RCC 7860 (cell line): ENCODE measurements around the gene RAB11FIP3.
A peak's percentile ranks its signal among the peaks of the same experiment; 100 is the strongest.
"Not testable (repeated sequence)": the region's sequence is repeated elsewhere in the genome, so short reads cannot be mapped to it uniquely, and the experiment has no call there.

Source experiments
- DNase-seq: peaks from one replicate; pipeline ENCODE4 v3.0.0-alpha.2; 2015; ENCODE audit warnings: low spot score
- FAIRE-seq: peaks from 2 replicates; lab custom pipeline; 2012; peaks lifted over from hg19 to GRCh38; lab: Jason Lieb, UNC

RAB11FIP3 gene

DNA sequence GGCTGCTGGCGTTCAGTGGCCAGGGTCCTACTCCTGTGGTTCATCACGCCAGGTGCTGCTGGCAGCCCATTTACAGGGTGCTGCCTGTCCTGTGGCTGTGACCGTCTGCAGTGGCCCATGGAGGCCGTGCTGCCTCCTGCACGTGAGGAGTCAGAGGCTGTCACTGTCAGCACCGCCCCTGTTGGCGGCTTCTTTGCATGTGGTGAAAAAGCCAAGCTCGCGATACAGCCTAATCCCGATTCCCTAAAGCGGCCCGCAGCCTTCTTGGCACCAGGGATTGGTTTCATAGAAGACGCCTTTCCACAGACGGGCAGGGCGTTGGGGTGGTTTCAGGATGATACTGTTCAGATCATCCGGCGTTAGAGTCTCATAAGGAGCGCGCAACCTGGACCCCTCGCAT is 35.3 kb downstream of the RAB11FIP3 start:
- FAIRE-seq (no peak), DNase-seq (no peak)

DNA sequence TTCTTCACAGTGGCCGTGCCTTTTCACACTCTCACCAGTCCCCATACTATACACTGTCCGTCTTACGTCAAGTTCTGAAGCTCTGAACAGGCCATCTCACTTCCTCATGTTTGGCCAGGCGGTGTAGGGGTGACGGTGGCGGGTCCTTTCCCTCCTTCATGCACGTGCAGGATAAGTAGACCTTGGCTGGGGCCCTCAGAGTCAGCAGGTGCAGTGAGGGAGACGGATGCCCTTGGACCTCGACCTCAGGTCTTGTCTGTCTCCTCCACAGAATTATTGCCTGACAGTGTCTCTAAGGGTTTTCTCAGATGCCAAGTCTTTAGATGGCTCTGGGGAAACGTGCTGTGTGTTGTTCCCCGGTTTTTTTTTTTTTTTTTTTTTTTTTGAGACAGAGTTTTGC is 37.6 kb downstream of the RAB11FIP3 start:
- no peak for FAIRE-seq
- no peak for DNase-seq

DNA sequence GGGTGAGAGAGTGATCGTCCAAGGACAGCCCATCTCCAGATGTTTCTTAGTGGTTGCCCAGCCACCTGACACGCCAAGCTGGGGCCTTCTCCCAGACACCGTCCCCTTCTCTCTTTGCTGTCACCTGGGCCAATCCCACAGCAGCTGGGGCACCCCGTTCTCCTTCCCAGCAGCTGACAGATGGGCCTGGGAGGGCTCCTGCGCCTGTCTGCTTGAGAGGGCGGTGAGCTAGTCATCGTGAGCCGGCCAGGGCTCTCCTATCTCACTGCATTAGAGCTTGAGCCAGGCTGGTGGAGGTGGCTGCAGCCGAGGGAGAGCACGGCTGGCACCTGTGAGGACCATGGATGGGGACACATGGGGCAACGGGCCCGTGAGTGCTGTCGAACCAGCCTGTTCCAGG is 41.2 kb downstream of the RAB11FIP3 start:
- FAIRE-seq (no peak), DNase-seq (no peak)

DNA sequence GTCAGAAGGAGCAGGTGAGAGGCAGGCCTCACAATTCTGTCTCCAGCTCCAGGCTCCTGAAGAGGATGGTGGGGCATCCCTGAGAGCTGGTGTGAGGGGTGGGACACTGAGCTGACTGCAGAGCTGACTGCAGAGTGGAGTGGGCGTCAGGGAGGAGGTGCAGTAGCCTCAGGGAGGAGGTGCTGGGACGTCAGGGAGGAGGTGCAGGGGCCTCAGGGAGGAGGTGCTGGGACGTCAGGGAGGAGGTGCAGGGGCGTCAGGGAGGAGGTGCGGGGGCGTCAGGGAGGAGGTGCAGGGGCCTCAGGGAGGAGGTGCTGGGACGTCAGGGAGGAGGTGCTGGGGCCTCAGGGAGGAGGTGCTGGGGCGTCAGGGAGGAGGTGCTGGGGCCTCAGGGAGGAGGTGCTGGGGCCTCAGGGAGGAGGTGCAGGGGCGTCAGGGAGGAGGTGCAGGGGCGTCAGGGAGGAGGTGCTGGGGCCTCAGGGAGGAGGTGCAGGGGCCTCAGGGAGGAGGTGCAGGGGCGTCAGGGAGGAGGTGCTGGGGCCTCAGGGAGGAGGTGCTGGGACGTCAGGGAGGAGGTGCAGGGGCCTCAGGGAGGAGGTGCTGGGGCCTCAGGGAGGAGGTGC is 41.9 kb downstream of the RAB11FIP3 start:
- FAIRE-seq, DNase-seq: not testable (repeated sequence)

DNA sequence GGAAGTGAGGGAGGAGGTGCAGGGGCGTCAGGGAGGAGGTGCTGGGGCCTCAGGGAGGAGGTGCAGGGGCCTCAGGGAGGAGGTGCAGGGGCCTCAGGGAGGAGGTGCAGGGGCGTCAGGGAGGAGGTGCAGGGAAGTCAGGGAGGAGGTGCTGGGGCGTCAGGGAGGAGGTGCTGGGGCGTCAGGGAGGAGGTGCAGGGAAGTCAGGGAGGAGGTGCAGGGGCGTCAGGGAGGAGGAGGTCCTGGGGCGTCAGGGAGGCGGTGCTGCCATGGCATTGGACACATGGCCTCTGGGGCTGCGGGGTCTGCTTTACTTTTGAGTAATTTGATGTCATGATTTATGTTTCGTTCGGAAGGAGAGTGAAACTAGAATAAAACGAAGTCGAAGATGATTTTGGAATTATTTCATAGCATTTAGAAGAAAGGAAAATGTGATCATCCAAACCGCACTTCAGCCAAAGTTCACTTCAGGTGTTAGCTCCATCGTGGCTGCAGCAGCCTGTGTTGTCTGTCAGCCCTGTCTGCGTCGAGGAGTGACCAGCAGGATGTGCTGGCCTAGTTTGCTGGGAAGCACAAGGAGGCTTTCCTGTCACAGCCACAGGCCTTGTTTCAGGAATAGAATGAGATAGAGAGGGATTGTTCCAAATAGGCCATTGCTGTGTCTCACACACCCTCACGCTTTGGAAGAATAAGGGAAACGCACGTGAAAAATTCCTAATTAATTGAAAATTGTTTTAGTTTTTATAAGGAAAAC is 42.8 kb downstream of the RAB11FIP3 start:
- DNase-seq, result no peak
- no peak for FAIRE-seq

DNA sequence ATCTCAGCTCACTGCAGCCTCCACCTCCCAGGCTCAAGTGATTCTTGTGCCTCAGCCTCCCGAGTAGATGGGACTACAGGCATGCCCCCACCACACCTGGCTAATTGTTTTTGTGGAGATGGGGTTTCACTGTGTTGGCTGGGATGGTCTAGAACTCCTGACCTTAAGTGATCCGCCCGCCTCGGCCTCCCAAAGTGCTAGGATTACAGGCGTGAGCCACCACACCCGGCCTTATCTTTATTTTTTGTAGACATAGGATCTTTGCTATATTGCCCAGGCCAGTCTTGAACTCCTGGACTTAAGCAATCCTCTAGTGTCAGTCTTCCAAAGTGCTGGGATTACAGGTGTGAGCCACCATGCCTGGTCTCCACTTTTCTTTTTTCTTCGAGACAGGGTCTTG is 44.0 kb downstream of the RAB11FIP3 start:
- not testable (repeated sequence) for DNase-seq, FAIRE-seq

DNA sequence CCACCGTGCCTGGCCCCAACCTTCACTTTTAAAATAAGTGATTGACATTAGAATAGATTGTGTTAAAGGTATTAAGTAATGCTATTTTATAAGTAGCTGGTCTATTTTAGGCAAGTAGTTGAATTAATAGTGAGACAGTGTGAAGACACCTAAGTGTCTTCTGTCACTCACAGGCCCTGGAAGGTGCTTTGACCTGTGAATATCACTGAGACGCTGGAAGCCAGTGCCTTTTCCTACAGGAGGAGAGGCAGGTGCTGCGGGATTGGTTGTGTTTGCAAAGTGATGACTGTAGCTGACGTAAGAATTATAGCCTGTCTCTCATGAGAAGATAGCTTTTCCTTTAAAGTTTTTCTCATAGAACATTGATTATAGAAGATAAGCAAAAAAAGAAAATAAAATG is 45.0 kb downstream of the RAB11FIP3 start:
- FAIRE-seq, result no peak

DNA sequence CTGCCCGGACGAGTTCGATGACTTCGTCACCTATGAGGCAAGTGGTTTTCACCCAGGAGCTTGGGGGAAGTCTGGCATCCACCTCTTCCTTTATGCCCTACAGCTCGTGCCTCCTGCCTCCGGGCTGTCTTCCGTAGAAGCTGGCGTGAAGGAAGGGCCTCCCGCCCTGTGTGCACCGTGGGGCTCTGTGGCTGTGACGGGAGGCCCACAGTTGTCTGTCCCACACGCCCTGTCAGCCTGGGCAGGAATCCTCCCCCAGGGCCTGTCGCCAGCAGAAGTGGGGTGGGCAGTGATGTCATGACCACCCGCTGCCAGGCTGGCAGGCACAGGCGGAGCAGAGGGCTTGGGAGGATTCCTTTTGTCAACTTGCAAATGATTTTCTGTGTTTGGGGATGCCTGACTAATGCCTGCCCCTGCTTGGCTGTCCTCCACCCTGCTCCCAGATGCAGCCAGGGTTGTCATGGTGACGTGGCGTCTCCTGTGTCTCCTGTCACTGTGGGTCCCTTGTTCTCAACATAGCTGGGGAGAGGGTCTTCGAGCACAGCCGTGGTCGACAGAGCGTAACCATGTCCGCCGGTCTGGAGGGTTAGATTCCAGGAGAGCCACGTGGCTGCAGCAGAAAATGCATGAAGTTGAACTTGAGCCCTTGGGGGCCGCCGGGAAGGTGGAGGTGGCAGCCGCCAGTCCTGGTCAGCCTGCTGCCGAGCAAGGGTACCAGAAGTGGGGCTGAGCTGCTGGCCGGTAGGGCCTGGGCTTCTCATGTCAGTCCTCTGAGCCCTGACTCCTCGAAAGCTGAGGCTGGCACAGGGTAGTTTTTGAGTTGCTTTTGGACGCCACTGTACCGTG is 46.1 kb downstream of the RAB11FIP3 start:
- peak; percentile 93 for DNase-seq
- FAIRE-seq, result peak; percentile 79

More for the DNA sequence above, 45.0 kb downstream of the RAB11FIP3 start:
- DNase-seq, result no peak

DNA sequence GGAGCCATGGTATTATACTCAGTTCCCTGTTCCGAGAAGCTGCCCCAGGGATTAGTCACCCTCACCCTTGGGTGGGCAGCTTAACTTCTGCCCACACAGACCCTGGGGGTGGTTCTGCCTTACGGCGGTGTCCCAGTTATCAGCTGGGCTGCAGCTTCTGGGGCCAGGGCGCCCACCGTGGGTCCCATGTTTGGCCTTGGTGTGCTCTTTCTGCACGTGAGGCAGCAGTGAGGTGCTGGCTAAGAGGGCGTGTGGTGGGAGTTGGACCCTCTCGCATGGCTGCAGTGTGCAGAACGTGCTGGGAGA is 46.7 kb downstream of the RAB11FIP3 start:
- no peak for DNase-seq
- FAIRE-seq, result no peak

DNA sequence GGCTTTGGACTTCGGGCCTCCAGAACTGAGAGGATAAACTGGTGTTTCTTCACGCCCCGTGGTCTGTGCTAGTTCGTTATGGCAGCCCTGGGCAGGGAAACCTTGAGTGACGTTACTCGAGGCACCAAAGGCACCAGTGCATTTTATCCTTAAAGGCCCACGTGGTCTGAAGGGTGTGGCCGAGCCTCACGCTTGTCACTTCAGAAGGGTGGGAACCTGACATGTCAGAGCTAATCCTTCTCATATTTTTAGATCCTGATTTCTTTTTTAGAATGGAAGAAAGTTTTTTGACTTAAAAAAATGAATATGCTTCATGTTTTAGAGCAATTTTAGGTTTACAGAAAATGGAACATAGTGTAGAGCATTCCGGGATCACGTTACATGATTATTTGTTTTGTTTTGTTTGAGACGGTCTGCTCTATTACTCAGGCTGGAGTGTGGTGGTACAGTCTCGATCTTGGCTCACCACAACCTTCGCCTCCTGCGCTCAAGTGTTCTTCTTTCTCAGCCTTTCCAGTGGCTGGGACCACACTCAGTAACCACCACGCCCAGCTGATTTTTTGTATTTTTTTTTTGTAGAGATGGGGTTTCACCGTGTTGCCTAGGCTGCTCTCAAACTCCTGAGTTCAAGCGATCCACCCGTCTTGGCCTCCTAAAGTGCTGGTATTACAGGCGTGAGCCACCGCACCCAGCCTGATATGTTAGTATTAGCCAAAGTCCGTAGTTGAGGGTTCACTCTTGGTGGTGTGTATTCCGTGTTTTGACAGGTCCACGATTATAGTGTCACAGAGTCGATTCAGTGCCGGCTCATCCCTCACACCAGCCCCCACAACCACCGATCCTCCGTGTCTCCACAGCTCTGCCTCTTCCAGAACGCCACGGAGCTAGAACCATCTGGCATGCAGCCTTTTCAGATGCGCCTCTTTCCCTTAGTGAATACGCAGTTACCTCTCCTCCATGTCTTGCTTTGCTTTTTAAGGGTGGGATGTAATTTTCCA is 47.9 kb downstream of the RAB11FIP3 start:
- no peak for DNase-seq
- FAIRE-seq, result no peak

DNA sequence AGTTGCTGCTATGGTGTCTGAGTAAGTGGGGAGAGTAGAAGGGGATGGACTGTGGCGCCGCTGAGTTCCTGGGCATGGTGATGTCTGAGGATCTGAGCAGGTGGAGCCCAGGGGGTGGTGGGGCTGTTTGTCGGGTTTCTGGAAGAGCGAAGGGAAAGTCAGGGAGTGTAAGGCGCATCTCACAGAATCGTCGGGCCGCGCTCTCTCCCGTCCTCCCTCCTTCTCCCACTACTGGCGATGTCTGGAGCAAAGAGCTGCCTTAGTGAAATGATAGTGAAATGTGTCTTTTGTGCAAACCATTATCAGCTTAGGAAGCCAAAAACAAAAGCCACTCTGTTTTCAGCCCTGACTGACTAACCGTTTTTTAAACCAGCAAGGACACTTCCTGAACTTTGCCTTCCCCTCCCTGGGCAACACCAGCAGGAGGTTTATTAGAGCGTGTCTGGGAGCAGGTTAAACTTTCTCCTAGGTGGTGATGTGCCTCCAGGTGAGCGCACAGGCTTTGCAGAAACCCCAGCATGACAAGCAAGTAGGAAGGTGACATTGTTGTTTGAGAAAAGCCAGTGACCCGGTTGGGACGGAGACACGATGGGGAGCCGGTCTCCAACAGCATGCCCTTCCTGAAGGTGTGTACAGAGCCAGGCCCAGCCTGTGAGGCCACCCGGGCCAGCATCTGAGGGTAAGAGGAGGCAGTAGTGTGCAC is 49.1 kb downstream of the RAB11FIP3 start:
- FAIRE-seq, result no peak
- DNase-seq, result no peak

DNA sequence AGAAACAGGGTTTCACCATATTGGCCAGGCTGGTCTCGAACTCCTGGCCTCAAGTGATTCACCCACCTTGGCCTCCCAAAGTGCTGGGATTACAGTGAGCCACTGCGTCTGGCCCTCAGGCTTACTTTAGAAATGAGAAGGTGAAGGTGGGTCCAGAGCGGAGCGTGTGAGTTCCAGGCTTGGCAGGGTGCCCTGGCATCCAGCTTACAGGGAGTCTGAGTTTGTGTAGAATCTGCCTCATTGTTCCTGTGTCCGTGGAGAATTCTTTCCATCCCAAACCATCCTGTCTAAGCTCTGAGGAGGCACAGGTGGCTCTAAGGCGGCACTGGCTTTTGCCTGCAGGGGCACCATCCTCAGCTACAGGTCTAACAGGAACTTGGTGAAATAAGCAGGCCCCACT is 50.6 kb downstream of the RAB11FIP3 start:
- DNase-seq (no peak), FAIRE-seq (no peak)

DNA sequence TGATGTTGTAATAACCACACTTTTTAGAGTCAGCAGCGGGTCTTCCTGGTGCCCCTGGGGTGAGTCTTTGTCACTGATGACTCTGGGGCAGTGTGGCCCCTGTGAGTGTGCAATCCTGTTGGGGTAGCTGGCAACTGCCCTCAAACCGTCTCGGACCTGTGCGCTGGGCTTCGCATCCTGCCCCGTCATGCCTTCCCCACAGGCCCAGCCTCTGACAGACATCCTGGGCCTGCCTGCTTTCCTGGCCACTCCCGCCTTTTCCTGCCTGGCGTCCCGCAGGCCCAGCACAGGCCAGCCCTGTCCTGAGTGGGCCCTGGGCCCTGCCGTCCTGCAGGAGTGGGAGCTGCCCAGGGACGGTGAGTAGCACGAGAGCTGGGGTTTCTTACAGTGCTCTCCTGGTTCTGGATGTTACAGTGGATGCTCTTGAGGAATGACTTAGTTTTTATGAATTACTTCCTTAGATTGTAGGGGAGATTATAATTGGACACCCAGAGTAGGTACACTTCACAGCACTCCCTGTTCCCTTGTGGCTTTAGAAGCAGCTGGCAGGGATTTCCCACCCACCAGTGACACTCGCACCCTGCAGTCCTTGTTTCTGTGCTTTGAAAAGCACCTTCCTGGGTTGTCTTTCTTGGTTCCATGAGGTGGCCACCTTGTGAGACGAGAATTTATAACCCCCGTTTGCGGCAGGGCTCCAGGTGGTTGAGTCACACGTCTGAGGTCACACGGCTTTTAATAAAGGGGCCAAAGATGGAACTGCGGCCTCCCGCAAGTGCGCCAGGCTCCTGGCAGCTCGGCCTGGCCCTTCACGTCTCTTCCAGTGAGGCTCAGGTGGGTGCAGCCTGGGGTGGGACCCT is 52.1 kb downstream of the RAB11FIP3 start:
- FAIRE-seq (peak; percentile 81), DNase-seq (peak; percentile 86)

DNA sequence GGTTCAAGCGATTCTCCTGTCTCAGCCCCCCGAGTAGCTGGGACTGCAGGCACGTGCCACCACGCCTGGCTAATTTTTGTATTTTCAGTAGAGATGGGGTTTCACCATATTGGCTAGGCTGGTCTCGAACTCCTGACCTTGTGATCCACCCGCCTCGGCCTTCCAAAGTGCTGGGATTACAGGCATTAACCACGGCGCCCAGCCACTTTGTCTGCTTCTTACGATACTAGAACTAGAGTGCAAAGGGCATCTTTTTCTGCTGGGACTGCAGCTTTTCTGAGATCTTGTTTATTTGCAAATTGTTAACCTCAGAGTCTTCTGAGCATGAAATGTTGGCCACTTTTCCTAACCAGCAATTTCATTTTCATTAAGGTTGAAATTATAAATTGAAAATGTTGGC is 52.8 kb downstream of the RAB11FIP3 start:
- FAIRE-seq, DNase-seq: not testable (repeated sequence)

DNA sequence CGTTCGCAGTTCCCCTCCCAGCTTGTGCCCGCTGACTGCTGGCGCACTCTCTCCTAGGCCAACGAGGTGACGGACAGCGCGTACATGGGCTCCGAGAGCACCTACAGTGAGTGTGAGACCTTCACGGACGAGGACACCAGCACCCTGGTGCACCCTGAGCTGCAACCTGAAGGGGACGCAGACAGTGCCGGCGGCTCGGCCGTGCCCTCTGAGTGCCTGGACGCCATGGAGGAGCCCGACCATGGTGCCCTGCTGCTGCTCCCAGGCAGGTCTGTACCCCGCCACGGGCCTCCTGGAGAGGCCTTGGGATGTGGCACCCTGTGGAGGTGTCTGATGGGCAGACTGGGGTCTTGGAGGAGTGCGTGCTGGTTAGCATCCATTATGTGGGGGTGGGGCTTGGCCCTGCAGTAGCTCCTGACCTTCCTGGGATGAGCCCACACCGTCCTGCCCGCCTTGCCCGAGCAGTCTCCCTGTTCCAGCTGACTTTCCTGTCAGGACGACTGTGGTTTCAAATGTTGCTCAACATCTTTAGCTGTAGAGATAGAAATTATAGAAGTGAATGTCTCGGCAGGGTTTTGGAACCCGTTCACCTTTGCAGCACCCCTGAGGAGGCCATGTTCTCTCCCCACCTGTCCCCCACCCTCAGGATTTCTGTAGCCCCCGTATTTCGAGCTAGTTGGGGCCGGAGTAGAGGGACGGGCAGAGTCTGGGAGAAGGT is 57.2 kb downstream of the RAB11FIP3 start:
- FAIRE-seq (no peak), DNase-seq (no peak)

DNA sequence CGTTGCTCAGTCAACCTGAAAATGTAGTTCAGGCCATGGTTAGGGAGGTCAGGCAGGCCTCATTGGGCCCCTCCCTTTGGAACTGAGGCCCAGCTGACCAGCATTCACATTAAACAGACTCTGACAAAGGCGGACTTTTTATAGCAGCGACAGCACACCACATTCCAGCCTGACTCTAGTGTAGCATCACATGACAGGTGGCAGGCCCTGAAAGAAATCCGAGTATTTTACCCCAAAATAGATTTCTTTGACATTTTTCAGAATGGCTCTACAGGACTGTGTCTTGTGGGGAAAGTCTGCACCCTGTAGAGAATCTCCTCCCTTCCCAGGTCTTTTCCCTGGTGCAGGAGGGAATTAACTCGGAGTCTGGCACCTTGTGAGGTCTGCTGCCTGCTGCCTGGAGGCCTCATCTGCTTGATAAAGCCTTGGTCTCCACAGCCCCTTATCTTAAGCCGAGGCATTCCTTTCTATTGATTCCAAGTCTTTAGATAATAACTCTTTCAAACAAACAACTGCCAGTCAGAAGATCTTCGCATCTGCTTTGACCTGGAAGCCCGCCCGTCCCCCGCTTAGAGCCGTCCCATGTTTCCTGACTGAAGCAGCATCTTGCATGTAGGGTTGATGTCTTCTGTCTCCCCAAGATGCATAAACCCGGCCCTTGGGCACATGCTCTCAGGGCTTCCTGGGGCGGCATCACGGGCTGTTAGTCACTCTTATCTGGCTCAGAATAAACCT is 58.1 kb downstream of the RAB11FIP3 start:
- DNase-seq (no peak), FAIRE-seq (no peak)

DNA sequence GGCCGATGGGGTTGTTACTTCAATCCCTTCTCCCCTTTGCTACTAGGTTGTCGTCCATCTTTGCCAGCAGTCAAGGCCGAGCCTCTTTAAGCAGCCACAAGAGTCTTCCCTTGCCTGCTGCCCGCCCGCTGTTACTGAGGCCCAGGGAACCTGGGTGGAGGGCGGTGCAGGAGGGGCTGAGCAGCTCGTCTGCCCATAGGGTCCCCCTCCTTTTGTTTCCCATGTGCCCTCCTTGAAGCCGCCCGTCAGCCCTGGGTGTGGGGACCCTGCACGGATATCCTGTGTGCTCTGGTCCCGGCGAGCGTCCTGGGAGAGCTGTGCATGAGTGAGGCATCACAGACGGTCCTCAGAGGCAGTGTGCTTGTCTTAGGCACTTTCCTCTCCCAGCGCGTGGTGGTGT is 64.2 kb downstream of the RAB11FIP3 start:
- no peak for FAIRE-seq
- no peak for DNase-seq

DNA sequence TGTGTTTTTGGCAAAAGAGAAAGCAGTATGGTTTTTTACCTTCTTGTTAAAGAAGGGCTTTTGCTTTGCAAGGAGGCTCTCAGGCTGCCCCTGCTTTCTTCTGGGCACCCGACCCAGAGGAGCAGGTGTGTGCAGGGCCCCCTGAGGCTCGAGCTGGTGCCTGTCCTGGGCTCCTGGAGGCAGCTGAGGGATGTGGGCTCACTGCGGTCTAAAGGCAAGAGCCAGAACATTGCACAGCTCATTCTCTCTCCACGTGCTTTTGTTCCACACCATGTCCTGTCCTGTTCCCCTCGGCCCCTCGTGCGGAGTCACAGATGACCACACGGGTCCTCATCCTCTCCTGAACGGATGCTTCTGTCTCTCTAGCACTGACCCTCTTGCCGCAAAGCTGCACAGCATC is 65.3 kb downstream of the RAB11FIP3 start:
- DNase-seq, result no peak
- FAIRE-seq, result no peak
